HepG2 (cell line): ENCODE results near the gene ZC3H7B. TPM values are rescaled to one million over a fixed set of nuclear protein-coding genes. Genes with fewer than 3 reads are reported as not detected.

Experiments
- ARHGAP35 ChIP-seq: sonication (generic); formaldehyde crosslinking; IDR thresholded peaks from 2 replicates; pipeline ENCODE4 v1.9.0; 2022; ENCODE audit warnings: mild to moderate bottlenecking, inconsistent platforms, moderate library complexity, missing genetic modification reagents, borderline replicate concordance
- DPF2 ChIP-seq: sonication (generic); formaldehyde crosslinking; IDR thresholded peaks from 2 replicates; pipeline ENCODE4 v1.4.0; 2020; ENCODE audit warnings: mild to moderate bottlenecking, low read depth, missing genetic modification reagents, borderline replicate concordance
- DZIP1 ChIP-seq: sonication (generic); formaldehyde crosslinking; IDR thresholded peaks from 2 replicates; pipeline ENCODE4 v1.5.0; 2020; ENCODE audit warnings: mild to moderate bottlenecking, missing genetic modification reagents
- HOXA9 ChIP-seq: sonication (generic); formaldehyde crosslinking; IDR thresholded peaks from 2 replicates; pipeline ENCODE4 v1.8.1; 2022; ENCODE audit warnings: missing genetic modification reagents, mild to moderate bottlenecking, moderate library complexity, borderline replicate concordance
- MAX ChIP-seq: IDR thresholded peaks from 2 replicates; pipeline ENCODE4 v1.6.1; 2012; ENCODE audit warnings: inconsistent platforms
- MIER3 ChIP-seq: IDR thresholded peaks from 2 replicates; pipeline ENCODE4 v1.6.1; 2016; ENCODE audit warnings: missing compliant biosample characterization, borderline replicate concordance
- NFRKB ChIP-seq: fragments of 450-650 bp; IDR thresholded peaks from 2 replicates; pipeline ENCODE4 v1.6.1; 2017
- NFYB ChIP-seq: sonication (generic); formaldehyde crosslinking; IDR thresholded peaks from 2 replicates; pipeline ENCODE4 v1.4.0; 2020; ENCODE audit warnings: missing genetic modification reagents
- REXO4 ChIP-seq: sonication (generic); formaldehyde crosslinking; IDR thresholded peaks from 2 replicates; pipeline ENCODE4 v1.8.0; 2022; ENCODE audit warnings: missing genetic modification reagents, mild to moderate bottlenecking, borderline replicate concordance
- TFE3 ChIP-seq: IDR thresholded peaks from 2 replicates; pipeline ENCODE4 v1.6.1; 2016
- ZFYVE20 ChIP-seq: sonication (generic); formaldehyde crosslinking; IDR thresholded peaks from 2 replicates; pipeline ENCODE4 v1.8.0; 2023; ENCODE audit warnings: low read depth, mild to moderate bottlenecking, moderate library complexity, missing genetic modification reagents, borderline replicate concordance
- ZKSCAN1 ChIP-seq: fragments of 150-350 bp; IDR thresholded peaks from 2 replicates; pipeline ENCODE4 v1.6.1; 2014; ENCODE audit warnings: low read length
- ZNF101 ChIP-seq: sonication (generic); formaldehyde crosslinking; IDR thresholded peaks from 2 replicates; pipeline ENCODE4 v1.4.0; 2020; ENCODE audit warnings: mild to moderate bottlenecking, low read depth, missing genetic modification reagents, borderline replicate concordance
- polyA plus RNA-seq, 8 experiments: library from polyadenylated mRNA; depleted of rRNA in 3 of 8; stranded (reverse) in 7 of 8; unstranded in 1 of 8; fragments of >200 nt; fragmentation: Illumina TruSeq in 4 of 8; extraction: Trizol in 4 of 8; gene quantifications; 2 replicates each; pipeline versions ENCODE4 v1.2.1 to v1.2.3, GENCODE V29; 2011 to 2016; ENCODE audit warnings: low read depth in 4 of 8, missing spikeins in 1 of 8, mixed read lengths in 1 of 8; ENCODE audit not compliant: insufficient read depth in 1 of 8
- total RNA-seq, 5 experiments: library from RNA; depleted of rRNA; stranded (reverse); fragments of >200 nt; fragmentation: Illumina TruSeq; extraction: Trizol; gene quantifications; 2 replicates each; pipeline ENCODE4 v1.2.3, GENCODE V29; 2016; ENCODE audit warnings: low read depth in 1 of 5
- TF ChIP-seq, protein P1 (sequence below): sonication (generic); formaldehyde crosslinking; IDR thresholded peaks from 2 replicates; pipeline ENCODE4 v1.9.0; 2021; ENCODE audit warnings: missing genetic modification reagents, borderline replicate concordance
- TF ChIP-seq, protein P2 (sequence below): fragments of 450-650 bp; IDR thresholded peaks from 2 replicates; pipeline ENCODE4 v1.6.1; 2016

ZC3H7B gene
- total and polyA plus RNA-seq, 2 of the 13 experiments (the other 11 are each of a cell fraction or from before 2014, with no cell fraction given), result 26.4 to 37.2 TPM

- TF ChIP-seq DPF2 (CRISPR knock-in tag) (no peak), MIER3 (CRISPR knock-in tag) (no peak), ZNF101 (CRISPR knock-in tag) (no peak), ZFYVE20 (CRISPR knock-in tag) (no peak), MAX (no peak; the same call in 1 of the 2 replicates), NFRKB (no peak), NFYB (CRISPR knock-in tag) (no peak), ARHGAP35 (CRISPR knock-in tag) (no peak), ZKSCAN1 (no peak), TFE3 (no peak), HOXA9 (no peak), DZIP1 (CRISPR knock-in tag) (no peak), REXO4 (CRISPR knock-in tag) (no peak)
- TF ChIP-seq, protein P1, sequence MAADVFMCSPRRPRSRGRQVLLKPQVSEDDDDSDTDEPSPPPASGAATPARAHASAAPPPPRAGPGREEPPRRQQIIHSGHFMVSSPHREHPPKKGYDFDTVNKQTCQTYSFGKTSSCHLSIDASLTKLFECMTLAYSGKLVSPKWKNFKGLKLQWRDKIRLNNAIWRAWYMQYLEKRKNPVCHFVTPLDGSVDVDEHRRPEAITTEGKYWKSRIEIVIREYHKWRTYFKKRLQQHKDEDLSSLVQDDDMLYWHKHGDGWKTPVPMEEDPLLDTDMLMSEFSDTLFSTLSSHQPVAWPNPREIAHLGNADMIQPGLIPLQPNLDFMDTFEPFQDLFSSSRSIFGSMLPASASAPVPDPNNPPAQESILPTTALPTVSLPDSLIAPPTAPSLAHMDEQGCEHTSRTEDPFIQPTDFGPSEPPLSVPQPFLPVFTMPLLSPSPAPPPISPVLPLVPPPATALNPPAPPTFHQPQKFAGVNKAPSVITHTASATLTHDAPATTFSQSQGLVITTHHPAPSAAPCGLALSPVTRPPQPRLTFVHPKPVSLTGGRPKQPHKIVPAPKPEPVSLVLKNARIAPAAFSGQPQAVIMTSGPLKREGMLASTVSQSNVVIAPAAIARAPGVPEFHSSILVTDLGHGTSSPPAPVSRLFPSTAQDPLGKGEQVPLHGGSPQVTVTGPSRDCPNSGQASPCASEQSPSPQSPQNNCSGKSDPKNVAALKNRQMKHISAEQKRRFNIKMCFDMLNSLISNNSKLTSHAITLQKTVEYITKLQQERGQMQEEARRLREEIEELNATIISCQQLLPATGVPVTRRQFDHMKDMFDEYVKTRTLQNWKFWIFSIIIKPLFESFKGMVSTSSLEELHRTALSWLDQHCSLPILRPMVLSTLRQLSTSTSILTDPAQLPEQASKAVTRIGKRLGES (CRISPR knock-in tag), result no peak
- TF ChIP-seq, protein P2, sequence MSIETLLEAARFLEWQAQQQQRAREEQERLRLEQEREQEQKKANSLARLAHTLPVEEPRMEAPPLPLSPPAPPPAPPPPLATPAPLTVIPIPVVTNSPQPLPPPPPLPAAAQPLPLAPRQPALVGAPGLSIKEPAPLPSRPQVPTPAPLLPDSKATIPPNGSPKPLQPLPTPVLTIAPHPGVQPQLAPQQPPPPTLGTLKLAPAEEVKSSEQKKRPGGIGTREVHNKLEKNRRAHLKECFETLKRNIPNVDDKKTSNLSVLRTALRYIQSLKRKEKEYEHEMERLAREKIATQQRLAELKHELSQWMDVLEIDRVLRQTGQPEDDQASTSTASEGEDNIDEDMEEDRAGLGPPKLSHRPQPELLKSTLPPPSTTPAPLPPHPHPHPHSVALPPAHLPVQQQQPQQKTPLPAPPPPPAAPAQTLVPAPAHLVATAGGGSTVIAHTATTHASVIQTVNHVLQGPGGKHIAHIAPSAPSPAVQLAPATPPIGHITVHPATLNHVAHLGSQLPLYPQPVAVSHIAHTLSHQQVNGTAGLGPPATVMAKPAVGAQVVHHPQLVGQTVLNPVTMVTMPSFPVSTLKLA, result no peak
Measured at GRCh38 chr22:41401781-41402648, 100.7 kb downstream of the ZC3H7B start (continued).
